Amygdala (tissue), 56 donors: Measurements from ENCODE around the gene OR4E1.
A peak's percentile ranks its signal among the peaks of the same experiment; 100 is the strongest.
"Not testable (repeated sequence)": the region's sequence is repeated elsewhere in the genome, so short reads cannot be mapped to it uniquely, and the experiment has no call there.

Experiments
- DNase-seq, 56 donors: peaks; one replicate each; lab custom pipeline; 2025; lab: John Stamatoyannopoulos, UW

Gene OR4E1, protein sequence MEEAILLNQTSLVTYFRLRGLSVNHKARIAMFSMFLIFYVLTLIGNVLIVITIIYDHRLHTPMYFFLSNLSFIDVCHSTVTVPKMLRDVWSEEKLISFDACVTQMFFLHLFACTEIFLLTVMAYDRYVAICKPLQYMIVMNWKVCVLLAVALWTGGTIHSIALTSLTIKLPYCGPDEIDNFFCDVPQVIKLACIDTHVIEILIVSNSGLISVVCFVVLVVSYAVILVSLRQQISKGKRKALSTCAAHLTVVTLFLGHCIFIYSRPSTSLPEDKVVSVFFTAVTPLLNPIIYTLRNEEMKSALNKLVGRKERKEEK

DNA sequence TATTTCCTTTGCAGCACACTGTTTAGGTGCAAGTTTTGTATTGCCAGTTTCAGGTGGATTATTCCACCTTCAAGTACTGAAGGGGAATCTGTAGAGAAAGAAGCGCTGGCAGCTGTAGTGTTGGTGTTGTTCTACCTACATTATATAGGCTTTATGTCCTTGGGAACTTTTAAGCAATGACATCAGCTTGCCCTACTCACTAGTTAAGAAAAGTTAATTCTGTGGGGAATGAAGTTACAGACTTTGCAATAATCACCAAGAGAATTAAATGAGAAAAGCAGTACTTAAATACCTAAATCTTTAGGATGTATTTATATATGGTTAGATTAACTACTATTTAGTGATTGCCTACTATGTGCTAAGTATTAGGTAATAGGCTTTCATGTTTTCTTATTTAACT is at the start of gene OR4E1:
TSS of gene OR4E1 (minus strand) at position 101 of the 400 bp plus-strand sequence. CDS start 2,883 bp downstream, outside the sequence.
- DNase-seq: no peak

DNA sequence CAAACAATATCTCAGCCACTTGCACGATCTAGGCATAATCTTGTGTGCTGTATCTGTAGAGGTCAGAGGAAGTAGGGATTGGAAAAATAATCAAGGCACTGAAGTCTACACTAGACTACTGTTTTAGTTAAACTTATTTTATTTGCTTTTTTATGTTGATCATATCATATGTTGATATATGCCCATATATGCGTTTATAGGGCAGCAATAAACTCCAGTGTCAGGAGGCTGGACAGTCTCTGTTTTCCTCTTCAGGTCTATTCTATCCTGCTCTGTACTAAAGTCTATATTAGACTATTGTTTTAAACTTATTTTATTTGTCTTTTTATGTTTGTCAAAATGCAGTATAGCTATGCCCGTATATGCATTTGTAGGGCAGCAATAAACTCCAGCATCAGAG is 47.9 kb upstream of the OR4E1 start:
- no peak for DNase-seq

DNA sequence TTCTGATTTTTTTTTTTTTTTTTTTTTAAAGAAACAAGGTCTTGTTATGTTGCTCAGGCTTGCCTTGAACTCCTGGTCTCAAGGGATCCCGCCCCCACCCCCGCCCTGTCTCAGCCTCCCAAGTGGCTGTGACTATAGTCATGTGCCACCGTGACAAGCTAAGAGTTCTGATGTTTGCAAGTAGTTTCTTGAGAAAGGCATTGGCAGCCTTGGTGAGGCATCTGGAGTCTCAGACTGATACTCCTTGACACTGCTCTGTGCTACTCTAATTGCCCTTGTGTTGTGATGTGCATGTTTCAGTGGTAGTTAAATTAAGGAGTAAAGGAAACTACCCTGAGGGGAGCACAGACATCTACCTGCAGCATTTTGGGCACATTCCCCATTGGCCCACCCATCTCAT is 46.2 kb upstream of the OR4E1 start:
- DNase-seq: no peak

DNA sequence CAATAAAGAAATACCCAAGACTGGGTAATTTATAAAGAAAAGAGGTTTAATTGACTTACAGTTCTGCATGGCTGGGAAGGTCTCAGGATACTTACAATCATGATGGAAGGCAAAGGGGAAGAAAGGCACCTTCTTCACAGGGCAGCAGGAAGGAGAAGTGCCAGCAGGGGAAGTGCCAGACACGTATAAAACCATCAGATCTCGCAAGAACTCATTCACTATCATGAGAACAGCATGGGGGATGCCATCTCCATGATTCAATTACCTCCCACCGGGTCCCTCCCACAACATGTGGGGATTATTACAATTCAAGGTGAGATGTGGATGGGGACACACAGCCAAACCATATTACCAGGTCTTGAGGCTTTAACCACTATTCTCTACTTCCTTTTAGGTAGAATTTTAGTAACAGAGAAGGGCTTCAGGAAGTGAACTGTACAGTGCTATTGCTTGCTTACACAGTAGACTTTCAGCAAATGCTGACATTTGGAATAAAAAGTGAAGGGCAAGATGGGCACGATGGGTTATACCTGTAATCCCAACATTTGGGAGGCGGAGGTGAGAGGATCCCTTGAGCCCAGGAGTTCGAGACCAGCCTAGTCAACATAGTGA is 40.8 kb upstream of the OR4E1 start:
- no peak for DNase-seq

DNA sequence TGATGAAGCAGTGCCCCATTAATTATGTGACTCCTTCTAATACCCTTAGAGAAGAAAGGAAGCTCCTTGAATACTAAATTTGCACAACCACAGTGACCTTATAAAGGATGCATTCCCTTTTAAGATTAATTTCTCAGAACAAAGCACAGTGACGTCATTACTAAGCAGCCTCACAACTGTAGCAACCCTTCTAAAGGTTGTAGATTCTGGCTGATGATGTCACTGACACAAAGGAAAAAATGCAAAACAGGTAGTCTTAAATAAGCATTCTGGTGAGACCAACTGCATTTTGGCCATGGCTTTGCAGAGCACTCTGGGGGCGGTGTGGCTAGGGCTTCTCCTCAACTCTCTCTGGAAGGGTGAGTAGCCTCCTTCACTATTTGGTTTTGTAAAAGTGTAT is 38.4 kb upstream of the OR4E1 start:
- DNase-seq: no peak

DNA sequence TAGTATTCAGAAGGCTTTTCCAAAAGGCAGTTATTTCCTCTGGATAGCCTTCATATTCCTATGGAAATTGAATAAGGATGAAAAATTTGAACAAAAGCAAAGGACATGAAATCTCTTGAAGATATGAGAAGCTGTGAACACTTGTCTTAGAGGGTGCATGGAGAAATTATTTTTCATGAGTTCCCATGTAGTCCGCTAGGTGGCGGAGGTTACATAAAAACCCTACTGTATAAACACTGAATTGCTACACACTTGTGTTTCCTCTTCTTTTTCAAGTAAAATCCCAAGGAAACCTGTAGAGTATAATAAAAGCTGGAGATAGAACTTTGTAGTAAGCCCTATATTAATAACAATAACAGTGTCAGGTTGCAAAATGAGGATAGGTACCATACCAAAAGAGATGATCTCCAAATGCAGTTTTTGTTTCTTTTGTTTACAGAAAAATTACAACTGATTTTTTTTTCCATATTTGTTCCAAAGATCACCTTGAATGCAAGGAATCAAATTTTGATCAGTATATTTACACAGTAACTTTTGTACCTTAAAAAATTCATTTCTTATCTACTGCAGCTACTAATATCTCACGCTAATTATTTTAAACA is 37.8 kb upstream of the OR4E1 start:
- peak in 3 of 56 donors; percentile 2 to 45 (median 2) for DNase-seq

DNA sequence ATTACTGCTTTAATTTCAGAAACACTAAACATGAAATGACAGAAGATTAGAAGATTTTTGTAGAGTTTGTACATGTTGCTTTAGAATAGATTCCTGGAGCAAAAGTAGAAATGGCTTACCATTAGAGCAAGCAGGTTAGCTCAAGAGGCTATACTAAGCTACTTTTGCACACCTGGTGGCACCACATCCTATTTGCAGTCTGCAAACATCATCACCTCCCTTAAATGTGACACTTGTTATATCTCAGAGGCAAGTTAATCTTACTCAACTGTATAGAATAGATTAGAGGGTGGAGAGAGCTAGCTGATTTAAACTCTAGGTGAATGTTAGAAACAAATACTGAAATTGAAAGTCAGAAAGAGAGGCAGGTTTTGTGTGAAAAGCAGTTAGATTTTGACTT is 30.7 kb upstream of the OR4E1 start:
- no peak for DNase-seq

DNA sequence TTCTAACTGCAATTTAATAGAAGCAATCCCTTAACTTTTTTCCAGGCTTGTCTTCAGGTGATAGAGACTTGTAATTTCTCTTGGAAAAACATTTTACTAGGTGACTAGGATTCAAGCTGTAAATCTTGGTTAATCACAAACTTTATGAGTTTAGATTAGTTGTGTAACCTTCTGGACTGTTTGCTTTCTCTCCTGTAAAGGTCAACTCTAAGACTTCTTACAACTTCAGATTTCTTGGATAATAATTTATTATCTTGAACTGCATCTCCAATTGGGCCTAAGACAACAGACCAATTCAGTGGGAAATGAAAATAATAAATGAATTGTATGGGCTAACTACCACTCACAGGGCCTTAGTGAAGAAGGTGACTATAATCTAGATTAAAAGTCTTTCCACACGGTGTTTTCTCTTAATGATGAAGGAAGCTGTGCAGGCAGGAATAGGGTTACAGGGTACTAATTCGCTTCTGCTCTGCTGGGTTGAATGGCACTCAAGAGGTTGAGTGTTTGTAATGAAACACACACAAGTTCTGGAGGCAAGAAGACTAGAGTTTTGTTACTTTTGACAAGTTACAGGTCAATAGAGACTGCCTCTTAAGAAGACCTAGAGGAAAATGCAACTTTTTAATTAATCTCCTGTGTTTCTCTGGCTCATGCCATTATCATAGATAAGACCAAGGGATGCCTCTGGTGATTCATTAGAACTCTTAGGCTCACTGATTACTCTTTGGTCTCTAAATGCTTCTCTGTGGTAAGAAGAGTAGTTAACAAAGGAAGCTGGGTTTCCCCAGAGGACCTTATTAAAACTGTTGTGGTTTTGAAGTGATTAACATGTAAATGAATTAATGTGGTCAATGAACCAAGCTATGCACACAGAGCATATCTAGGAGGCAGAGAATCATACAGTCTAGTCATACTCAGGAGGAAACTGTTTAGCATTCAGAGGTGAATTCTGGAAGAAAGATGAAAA is 30.0 kb upstream of the OR4E1 start:
- DNase-seq: no peak

DNA sequence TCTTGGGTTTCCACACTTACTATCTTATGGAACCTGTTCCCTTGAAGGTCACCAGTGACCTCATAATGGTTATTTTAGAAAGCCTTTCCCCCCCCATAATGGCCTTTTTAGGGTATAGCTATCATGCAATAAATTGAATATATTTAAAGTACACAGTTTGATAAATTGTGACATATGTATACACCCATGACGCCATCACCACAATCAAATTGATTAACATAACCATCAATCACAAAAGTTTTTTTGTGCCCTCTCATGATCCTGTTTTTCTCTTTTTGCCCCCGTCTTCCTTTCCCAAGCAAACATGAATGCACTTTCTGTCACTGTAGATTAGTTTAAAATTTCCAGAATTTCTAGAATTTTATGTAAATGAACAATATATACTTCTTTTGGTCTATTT is 28.7 kb upstream of the OR4E1 start:
- DNase-seq: no peak

DNA sequence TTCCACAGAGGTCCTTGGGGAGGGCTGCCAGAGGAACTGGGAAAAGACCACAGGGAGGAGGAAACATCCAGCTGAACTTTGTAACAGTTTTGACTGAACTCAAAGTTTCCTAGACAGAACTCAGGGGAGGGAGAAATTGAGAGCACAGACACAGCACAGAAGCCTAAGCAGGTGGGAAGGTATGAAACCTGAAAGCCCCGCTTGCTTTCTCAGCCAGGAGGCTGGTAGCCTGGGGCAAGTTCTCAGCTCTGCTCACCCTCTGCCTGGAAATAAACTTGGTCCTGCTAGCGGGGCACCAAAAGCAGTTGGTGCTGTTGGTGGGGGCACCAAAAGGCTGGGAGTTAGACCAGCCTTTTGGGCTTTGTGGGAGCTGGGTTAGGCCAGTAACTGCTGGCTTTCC is 25.9 kb upstream of the OR4E1 start:
- no peak for DNase-seq

DNA sequence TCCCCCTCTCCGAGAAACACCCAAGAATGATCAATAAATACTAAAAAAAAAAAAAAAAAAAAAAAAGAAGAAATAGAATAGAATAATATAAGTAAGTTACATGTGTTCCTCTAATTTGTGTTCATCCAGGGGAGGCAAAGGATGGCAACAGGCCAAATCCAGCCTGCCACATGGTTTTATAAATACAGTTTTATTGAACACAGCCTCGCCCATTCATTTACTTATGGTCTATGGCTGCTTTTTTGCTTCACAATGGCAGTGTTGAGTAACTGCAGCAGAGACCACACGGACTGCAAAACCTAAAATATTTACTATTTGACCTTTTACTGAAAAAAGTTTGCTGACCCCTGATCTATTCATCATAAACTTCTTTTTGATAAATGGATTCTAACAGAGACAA is 24.9 kb upstream of the OR4E1 start:
- DNase-seq: not testable (repeated sequence)

DNA sequence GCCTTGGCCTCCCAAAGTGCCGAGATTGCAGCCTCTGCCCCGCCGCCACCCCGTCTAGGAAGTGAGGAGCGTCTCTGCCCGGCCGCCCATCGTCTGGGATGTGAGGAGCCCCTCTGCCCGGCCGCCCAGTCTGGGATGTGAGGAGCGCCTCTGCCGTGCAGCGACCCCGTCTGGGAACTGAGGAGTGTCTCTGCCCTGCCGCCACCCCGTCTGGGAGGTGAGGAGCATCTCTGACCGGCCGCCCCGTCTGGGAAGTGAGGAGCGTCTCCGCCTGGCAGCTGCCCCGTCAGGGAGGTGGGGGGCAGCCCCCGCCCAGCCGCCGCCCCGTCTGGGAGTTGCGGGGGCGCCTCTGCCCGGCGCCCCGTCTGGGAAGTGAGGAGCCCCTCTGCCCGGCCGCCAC is 24.0 kb upstream of the OR4E1 start:
- not testable (repeated sequence) for DNase-seq

DNA sequence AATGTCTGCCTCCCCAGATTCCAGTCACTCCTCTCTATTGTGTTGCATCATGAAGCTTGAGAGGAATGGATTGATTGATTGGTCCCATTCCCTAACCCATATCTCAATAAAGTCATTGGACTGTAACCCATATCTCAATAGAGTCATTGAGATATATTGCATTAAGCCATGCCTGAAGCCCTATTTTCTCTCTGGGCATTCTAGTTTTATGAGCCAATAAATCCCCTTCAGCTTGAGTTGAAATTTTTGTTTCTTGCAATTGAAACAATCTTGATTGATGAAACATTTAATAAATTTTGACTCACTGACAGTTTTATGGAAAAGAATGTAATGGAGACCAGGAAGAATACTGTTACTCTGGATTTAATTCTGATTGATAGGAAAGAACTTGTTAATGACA is 20.8 kb upstream of the OR4E1 start:
- no peak for DNase-seq

DNA sequence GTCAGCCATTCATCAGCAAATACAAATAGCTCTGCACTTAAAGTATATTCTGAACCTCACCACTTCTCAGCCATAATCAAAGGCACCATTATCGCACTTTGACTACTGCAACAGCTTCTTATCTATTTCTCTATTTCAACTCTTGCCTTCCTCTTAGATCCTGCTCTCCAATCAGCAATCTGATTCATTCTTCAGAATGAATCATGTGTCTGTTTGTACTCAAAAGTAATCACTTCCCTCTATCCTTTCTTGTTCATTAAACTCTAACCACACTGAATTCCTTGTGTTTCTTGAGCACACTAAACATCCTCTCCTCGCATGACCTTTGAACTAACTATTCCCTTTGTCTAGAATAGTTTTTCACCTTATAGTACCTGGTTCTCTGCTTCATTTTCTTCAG is 12.8 kb upstream of the OR4E1 start:
- no peak for DNase-seq

DNA sequence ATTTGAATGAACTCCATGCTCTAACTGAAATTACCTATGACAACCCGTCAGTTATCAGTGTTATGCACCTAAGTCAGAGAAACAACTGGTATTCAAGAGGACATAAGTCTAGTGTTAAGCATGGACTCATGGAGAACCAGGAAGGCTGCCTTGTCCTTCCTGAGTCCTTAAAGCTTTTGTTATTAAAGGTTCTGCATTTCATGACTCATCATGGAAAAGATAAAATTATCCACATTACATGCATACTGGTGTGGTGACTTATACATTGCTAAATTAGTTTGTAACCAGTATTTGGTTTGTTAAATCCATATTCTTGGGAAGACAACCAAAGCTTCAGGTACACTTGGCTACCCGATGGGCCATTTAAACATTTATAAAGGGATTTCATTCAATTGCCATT is 6.5 kb upstream of the OR4E1 start:
- no peak for DNase-seq

DNA sequence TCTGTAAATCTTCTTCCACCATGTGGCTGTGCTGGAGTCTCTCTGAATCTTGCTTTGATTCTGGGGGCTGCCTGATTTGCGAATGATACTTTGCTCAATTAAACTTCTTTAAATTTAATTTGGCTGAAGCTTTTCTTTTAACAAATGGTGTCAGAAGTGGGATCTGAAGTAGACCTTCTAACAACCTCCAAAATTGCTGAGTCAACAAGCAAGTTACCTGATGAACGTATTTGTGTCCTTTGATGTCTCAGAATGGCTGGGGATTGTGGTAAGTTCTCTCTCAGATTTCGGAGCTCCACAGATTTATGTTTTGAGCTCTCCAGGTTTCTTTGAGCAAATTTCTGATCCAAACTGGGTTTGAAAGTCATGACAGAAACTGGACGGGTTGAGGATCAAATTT is 1.9 kb upstream of the OR4E1 start:
- DNase-seq: no peak

DNA sequence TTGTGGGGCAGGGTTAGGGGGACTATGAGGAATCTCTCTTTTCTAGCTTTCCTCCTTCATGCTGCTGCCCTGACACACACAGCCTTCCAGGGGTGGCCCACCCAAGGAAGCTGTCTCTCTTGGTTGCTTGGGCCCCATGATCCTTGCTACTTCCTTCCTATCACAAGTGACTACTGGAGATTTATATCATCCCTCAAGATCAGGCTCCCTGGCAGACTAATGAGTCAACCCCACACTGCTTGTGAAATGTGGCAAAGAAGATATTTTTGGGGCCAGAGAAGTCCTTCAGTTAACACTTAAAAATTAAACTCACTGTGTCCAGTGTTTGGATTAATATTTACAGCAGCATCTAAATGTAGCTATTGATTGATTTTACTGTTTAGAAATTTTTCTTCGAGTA is 1.5 kb downstream of the OR4E1 start:
- no peak for DNase-seq

DNA sequence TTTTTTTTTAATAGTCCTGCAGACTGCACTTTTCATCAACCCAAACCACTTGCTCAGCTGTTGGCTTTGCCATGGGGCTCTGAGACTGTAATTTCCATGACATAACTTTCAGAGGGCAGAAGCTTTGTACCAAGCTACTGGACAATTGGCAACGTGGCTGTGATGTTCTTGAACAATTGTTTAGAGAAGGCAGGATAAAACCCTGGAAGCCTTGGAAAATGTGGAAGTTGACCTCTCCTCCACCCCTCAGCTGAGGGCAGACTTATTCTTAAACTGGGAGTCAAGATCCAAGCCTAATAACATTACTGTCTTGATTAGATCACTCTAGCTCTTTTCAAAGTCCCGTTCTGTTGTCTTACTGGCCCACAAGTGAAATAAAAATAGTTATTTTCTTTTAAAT is 2.2 kb downstream of the OR4E1 start:
- DNase-seq: no peak

DNA sequence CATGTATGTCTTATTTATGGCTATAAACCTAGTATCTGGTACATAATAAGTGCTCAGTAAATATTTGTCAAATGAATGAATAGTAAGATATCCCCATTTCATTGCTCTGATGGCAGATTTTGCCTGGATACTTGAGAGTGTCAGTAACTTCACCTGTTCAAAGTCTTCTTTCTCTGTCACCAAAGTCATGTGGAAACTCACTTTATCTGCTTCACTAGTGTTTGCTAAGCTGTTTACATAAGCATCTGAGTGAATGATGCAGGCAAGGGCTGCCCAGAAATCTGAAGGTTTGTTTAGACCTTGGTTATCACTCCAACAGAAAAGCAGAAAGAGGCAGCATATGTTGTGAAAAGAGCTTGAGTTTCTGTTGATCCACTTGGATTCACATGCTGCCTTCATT is 4.3 kb downstream of the OR4E1 start:
- no peak for DNase-seq

DNA sequence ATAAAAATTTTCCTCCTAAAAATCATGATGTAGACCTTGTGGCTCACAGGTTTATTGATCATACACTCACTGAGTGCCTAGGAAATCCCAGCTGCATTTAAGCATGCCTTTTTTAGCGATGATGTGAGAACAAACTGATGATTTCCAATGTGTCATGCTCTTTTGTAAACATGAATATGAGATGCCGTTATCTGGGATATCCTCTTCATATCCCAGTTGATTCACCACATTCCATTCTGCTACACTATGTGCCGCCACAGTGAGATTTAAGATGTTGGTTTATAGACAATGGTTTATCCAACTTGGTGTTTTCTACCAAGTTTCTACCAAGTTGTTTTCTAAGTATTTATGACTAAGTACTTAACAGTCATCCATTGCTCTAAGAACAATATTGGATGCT is 5.2 kb downstream of the OR4E1 start:
- DNase-seq: no peak

DNA sequence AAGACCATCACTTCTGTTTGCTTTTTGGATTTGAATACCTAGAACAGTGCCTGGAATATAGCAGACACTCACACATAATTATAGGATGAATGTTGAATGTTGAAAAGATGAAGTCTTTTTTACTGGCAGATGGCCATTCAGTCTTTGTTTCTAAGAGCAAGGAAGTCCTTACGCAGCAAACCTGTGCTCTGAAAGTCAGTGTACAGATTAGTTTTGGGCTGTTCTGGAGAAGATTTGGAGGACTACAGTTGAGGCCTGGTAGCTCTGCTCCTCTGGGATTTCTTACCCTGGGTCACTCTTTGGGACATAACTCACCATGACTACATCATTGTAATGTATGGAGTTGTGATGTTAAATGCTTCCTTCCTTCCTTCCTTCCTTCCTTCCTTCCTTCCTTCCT is 16.6 kb downstream of the OR4E1 start:
- DNase-seq: no peak
